ENCODE measurements around the gene KAT2B.

GRCh38 chr3:20074226-20075063, 34.2 kb downstream of the KAT2B start:
- TF ChIP-seq, protein P1, sequence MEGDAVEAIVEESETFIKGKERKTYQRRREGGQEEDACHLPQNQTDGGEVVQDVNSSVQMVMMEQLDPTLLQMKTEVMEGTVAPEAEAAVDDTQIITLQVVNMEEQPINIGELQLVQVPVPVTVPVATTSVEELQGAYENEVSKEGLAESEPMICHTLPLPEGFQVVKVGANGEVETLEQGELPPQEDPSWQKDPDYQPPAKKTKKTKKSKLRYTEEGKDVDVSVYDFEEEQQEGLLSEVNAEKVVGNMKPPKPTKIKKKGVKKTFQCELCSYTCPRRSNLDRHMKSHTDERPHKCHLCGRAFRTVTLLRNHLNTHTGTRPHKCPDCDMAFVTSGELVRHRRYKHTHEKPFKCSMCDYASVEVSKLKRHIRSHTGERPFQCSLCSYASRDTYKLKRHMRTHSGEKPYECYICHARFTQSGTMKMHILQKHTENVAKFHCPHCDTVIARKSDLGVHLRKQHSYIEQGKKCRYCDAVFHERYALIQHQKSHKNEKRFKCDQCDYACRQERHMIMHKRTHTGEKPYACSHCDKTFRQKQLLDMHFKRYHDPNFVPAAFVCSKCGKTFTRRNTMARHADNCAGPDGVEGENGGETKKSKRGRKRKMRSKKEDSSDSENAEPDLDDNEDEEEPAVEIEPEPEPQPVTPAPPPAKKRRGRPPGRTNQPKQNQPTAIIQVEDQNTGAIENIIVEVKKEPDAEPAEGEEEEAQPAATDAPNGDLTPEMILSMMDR (IDR thresholded peaks at IDR 0.05), result no peak
- TF ChIP-seq POLR2A (IDR thresholded peaks at IDR 0.05) (no peak), POLR2AphosphoS5 (IDR thresholded peaks at IDR 0.05) (no peak)

Data from gastroesophageal sphincter (tissue), 3 donors.